ENCODE measurements around the gene ERICH2.

ERICH2 gene

DNA sequence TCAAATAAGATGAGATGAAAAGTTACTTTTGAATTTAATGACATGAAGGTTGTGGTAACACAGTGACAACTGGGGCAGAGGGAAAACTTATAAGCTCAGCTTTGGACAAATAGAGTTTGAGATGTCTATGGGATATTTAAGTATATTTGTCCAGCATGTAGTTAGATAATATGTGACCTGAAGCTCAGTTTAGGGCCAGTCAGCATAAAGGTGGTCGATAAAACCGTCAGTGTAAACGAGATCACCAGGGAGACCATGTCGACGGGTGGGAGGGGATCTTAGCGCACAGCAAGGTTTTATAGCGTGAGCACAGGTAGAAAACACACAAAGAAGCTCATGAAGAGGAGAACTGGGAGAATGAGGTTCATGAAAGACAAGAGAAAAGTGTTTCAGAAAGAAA, 7.4 kb upstream of the ERICH2 start:
- DNase-seq (ENCODE audit: low spot score): no peak
- no peak for FAIRE-seq

- FAIRE-seq: no peak
- no peak for DNase-seq (ENCODE audit: low spot score)
Observed at GRCh38 chr2:170763232-170763631, 6.9 kb upstream of the ERICH2 start.

DNA sequence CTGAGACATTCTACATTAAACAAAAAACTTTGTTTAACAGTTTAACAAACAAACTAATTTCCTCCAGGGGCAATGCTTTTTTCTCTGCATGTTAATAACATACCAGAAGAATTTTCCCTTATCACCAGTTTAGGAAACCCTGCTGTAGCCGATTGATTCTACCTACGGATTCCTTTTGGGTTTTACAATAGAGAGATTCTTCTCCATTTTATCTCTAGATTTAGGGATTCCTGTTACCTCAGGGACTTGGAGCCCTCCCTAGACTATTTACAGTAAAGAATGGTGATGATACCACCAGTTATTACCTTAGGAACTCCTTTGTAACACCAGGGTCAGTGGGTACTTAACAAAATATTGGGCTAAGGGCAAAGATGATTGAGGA, 5.3 kb upstream of the ERICH2 start:
- DNase-seq (ENCODE audit: low spot score) (no peak), FAIRE-seq (no peak)

DNA sequence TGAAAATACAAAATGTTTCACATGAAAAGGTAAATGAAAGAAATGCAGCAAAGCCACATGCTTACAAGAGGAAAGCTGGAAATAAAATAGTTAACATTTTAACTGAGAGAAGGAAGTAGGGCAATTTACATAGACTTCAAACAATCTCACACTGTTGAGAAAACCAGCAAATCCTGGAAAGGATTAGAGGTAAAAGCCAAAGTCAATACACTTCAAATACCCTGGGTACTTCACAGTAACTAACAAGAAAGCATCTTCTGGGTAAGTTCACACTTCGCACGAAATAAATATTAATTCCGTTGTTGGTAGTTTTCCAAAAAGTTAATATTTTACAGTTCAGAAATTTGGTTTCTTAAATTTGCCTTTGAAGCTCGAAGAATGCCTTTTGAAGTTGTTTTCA, 3.5 kb upstream of the ERICH2 start:
- FAIRE-seq (no peak), DNase-seq (ENCODE audit: low spot score) (no peak)

DNA sequence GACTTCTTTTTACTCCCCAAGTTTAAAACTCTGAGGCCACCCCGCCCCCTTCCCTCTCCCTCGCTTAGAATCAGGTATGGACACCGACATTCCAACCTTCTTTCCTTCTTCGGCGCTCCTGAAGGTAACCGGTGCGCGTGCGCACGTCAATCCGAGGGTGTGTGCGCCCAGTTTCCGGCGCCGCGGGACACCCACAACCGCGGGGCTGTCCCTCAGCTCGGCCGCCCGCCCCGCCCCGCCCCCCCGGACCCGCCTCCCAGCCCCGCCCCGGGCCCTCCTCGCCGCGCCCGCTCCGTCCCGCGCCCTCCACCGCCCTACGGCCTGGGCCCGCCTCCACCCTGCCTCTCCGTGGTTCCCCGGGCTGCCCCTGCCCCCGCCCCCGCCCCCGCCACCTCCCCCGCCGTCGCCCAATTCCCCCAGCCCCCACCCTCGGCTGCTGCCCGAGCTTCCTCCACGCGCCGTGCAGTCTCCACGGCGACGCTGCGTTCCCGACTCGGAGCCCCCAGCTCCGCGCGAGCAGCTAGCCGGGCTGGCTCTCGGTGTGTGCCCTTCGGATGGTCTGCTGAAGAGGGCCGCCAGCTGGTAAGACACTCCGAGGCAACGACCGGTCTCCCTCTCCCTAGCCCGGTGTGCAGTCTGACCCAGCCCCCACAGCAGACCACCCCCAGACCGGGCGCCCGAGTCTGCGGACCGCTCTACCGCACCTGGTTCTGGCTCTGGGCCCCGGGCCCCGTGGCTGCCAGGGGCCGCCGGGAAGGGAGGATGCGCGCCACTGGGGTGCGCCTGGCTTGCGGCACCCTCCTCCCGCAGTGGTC, 635 bp downstream of the ERICH2 start:
- peak; percentile 78 for DNase-seq (ENCODE audit: low spot score)
- no peak for FAIRE-seq

GRCh38 chr2:170771421-170771937, 1.3 kb downstream of the ERICH2 start:
- no peak for FAIRE-seq
- DNase-seq (ENCODE audit: low spot score): no peak

DNA sequence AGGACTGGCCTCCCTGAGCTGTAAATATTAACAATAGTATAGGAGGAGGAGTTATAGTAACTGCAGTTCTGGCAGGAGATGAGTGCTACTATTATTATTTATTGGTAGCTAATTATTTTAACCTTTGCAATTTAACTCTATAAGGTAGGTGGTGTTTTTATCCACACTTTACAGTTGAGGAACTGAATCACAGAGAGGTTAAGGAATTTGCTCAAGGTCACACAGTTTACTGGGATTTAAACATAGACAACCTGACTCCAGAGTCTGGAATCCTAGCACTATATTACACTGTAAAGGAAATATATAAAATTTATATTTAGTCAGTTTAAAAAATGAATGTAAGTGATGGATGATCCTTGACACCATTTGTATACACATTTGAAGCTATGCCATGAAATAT, 2.1 kb downstream of the ERICH2 start:
- FAIRE-seq (no peak), DNase-seq (ENCODE audit: low spot score) (no peak)

DNA sequence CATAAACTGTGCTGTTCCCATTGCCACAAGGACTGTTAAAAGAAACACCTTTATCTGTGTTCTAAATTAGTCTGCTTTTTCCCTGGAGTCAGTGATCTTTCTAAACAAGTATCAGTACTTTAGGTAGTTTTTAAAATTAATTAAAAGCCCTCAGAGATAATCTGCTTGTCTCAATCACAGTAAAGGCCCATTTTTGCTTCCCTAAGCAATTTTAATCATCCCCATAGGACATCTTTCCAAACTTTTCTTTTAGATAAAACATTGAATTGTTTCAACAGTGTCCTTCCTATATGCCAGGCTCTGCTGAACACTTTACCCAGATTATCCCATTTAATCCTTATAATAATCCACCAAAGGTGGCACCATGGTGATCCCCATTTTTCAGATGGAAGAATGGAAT, 3.9 kb downstream of the ERICH2 start:
- no peak for DNase-seq (ENCODE audit: low spot score)
- no peak for FAIRE-seq

DNA sequence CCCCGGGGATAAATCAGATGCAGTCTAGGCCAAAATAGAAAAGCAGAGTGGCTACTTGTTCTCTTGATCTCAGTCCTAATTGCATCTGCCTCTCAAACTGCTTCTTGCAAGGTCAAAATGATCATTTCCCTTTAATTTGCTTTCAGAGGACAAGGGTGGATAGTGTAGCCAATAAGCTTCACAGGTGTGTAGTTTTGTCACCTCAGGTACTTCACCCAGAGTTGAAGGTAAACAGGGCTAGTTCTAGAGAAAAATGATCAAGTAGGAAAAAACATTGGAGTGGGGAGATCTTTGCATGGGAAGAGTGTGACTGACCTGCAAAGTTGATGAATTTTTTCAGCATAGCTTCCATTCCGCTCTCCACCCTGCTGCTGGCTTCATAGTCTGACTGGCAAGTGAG, 8.7 kb downstream of the ERICH2 start:
- DNase-seq (ENCODE audit: low spot score) (no peak), FAIRE-seq (no peak)

DNA sequence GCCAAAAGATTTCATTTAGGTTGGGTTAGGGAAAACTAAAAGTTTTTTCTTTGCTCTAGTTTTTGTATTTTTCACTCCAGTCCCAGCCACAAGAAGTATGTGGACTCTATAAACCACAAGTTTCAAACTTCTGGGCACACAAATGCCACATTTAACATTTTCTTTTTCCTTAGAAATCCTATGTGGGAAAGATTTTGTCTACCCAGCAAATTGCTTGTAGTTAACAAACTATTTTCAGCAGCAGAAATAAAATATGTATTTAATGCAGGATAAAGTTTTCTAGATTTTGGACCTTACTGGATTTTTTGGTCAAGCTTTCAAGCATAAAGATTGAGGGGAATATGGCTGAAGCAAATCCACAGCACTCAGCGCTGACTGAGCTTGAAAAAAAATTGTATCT, 9.1 kb downstream of the ERICH2 start:
- no peak for DNase-seq (ENCODE audit: low spot score)
- FAIRE-seq: no peak

GRCh38 chr2:170782673-170783072, 12.5 kb downstream of the ERICH2 start:
- no peak for FAIRE-seq

DNA sequence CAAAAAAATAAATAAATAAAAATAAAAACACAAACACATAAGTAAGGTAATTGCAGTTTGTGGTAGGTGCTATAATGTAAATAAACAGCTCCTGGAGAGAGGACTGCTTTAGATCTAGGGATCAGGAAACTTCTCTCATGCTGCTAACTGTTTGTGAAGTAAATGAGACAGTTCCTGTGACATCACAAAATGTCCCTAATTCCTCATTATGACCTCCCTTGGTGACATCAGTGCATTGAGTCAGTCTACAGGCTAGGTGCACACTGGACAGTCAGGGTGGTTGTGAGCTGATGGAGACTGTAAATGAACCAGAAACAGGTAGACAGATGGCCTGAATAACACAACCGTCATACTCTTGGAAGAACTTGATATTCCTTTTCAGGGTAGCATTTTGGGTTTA, 13.4 kb downstream of the ERICH2 start:
- DNase-seq (ENCODE audit: low spot score): no peak
- no peak for FAIRE-seq

More at GRCh38 chr2:170782673-170783072, 12.5 kb downstream of the ERICH2 start:
- DNase-seq (ENCODE audit: low spot score): no peak

GRCh38 chr2:170798996-170799395, 28.8 kb downstream of the ERICH2 start:
- FAIRE-seq: no peak
- DNase-seq (ENCODE audit: low spot score): no peak

GRCh38 chr2:170806548-170806947, 36.4 kb downstream of the ERICH2 start:
- no peak for FAIRE-seq
- DNase-seq (ENCODE audit: low spot score): no peak

- DNase-seq (ENCODE audit: low spot score) (peak; percentile 39), FAIRE-seq (peak; percentile 59)
Observed at GRCh38 chr2:170812710-170813600, 42.8 kb downstream of the ERICH2 start.

DNA sequence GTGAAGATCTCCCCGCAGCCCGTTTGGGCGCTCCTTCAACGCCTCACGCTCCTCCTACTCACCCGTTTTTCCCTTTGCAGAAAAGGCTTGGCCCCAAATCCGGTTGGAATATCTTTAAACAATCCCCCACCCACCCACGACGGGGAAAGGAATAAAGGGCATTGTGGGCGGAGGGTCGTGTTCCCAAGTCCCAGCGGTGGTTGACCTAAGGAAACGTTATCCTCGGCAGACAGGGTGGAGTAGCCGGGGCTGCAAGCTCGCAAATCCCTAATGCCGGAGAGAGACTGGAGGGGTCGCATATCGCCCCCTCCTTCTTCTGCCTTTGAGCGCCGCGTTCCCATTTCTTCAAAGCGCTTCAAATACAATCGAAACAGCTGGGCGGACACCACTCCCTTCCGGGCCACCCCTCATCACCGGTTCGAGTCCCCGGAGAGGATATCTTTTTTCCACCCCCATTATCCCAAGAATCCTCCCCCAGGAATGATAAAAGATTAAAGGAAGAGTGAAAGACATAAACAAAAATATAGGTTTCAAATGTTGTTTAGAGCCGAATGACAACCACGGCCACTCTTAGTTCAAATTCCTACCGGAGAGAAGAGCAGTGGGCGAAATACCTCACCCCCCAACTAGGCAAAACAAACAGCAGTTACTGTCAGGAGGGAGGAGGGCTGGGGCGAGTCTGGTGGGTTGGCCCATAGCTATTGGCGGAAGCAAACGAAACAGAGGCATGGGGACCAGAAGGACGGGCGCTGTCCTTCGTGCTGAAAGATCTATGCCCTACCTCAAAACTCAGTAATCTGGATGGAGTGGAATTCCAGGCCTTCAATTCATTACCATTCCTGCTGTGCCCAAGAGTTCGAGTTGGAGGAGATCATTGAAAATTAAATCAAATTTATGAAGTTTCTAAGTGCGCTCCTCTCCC, 43.7 kb downstream of the ERICH2 start:
- FAIRE-seq: no peak
- DNase-seq (ENCODE audit: low spot score): no peak

GRCh38 chr2:170814533-170815230, 44.5 kb downstream of the ERICH2 start:
- DNase-seq (ENCODE audit: low spot score): no peak

GRCh38 chr2:170815311-170815710, 45.1 kb downstream of the ERICH2 start:
- FAIRE-seq (no peak), DNase-seq (ENCODE audit: low spot score) (no peak)

More at GRCh38 chr2:170814533-170815230, 44.5 kb downstream of the ERICH2 start:
- FAIRE-seq: no peak

DNA sequence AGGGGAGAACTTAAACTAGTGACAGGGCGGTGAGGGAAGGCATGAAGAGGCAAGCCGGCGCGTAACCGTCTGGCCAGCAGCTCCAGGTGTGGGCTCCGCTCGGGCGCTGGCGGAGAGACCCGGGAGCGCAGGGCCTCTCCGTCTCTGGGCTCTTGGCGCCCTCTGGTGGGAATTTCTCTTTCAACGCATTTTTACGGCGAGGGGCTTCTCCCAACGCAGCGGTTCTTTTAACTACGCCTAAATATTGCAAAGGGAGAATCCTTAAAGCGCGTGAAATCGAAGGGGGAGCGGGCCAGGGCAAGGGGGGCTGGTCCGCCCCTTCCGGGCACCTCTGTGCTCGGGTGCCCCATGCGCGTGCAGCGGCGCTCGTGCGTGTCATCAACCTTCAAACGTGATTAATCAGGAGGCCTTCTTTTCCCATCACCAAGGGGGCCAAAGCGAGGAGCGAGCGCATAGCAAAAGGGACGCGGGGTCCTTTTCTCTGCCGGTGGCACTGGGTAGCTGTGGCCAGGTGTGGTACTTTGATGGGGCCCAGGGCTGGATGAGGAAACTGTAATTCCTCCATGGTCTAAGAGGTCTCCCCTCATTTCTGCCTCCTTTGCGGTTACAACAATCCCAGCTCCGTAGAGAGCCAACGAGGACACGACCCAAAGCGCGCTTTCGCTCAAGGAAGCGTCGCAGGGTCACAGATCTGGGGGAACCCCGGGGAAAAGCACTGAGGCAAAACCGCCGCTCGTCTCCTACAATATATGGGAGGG, 45.7 kb downstream of the ERICH2 start:
- no peak for FAIRE-seq
- peak; percentile 30 for DNase-seq (ENCODE audit: low spot score)

Data from RCC 7860 (cell line).